WTC11 (cell line): ENCODE data around the gene CIPC. TPM values are rescaled to one million over a fixed set of nuclear protein-coding genes. Genes with fewer than 3 reads are reported as not detected.
A peak's percentile ranks its signal among the peaks of the same experiment; 100 is the strongest.

Experiments
- ATAC-seq: fragments of 200-7000 bp; cut with Tn5 transposase; 2 replicates; pipeline ENCODE4 v1.10.0; 2021; ENCODE audit warnings: mild to moderate bottlenecking, moderate library complexity
- CTCF ChIA-PET: fragments of 300-600 bp; sonication (Branson Sonifier 250); formaldehyde crosslinking; loops from one replicate; lab custom pipeline; 2021; ENCODE audit warnings: antibody characterized with exemption; lab: Charles Lee
- POLR2A ChIA-PET: fragments of 350-600 bp; sonication (Branson Sonifier 250); formaldehyde crosslinking; loops from one replicate; lab custom pipeline; 2021; ENCODE audit warnings: antibody characterized with exemption; lab: Charles Lee
- DNase-seq: peaks from one replicate; pipeline ENCODE4 v3.0.0; 2021; ENCODE audit warnings: low spot score
- H3K27ac Mint-ChIP-seq: 2 replicates; pipeline ENCODE4 v1.8.0; 2021; ENCODE audit warnings: mixed read lengths
- H3K27me3 Mint-ChIP-seq: 2 replicates; pipeline ENCODE4 v1.8.0; 2021; ENCODE audit warnings: low read depth, mild to moderate bottlenecking, moderate library complexity, mixed read lengths
- H3K36me3 Mint-ChIP-seq: 2 replicates; pipeline ENCODE4 v1.8.0; 2021; ENCODE audit warnings: mixed read lengths
- H3K4me1 Mint-ChIP-seq: 2 replicates; pipeline ENCODE4 v1.8.0; 2022; ENCODE audit warnings: mixed read lengths
- H3K4me3 Mint-ChIP-seq: 2 replicates; pipeline ENCODE4 v1.8.0; 2021; ENCODE audit warnings: mild to moderate bottlenecking, moderate library complexity, mixed read lengths
- H3K9me3 Mint-ChIP-seq: 2 replicates; pipeline ENCODE4 v1.8.0; 2021; ENCODE audit warnings: mixed read lengths
- ATF3 ChIP-seq: sonication (generic); formaldehyde crosslinking; conservative IDR thresholded peaks from 2 replicates; pipeline ENCODE4 v1.8.1; 2022; ENCODE audit warnings: mild to moderate bottlenecking, missing genetic modification reagents
- ATF6 ChIP-seq: sonication (generic); formaldehyde crosslinking; IDR thresholded peaks from 2 replicates; pipeline ENCODE4 v1.8.1; 2023; ENCODE audit warnings: mild to moderate bottlenecking, missing genetic modification reagents
- FOXP4 ChIP-seq: sonication (generic); formaldehyde crosslinking; IDR thresholded peaks from 2 replicates; pipeline ENCODE4 v1.8.0; 2022; ENCODE audit warnings: mild to moderate bottlenecking, missing genetic modification reagents
- IRF2 ChIP-seq: sonication (generic); formaldehyde crosslinking; IDR thresholded peaks from 2 replicates; pipeline ENCODE4 v1.8.0; 2022; ENCODE audit warnings: low read depth, missing genetic modification reagents, borderline replicate concordance
- MLX ChIP-seq: sonication (generic); formaldehyde crosslinking; IDR thresholded peaks from 2 replicates; pipeline ENCODE4 v1.8.1; 2023; ENCODE audit warnings: mild to moderate bottlenecking, missing genetic modification reagents, moderate library complexity
- NFYB ChIP-seq: sonication (generic); formaldehyde crosslinking; conservative IDR thresholded peaks from 2 replicates; pipeline ENCODE4 v1.8.0; 2022; ENCODE audit warnings: low read depth, missing genetic modification reagents
- PRDM15 ChIP-seq: sonication (generic); formaldehyde crosslinking; IDR thresholded peaks from 2 replicates; pipeline ENCODE4 v1.8.0; 2022; ENCODE audit warnings: missing genetic modification reagents
- TCF7 ChIP-seq: sonication (generic); formaldehyde crosslinking; IDR thresholded peaks from 2 replicates; pipeline ENCODE4 v1.8.0; 2022; ENCODE audit warnings: mild to moderate bottlenecking, low read depth, missing genetic modification reagents, moderate library complexity
- ZMAT4 ChIP-seq: fragments of 250-450 bp; sonication (Bioruptor Pico); IDR thresholded peaks from 2 replicates; pipeline ENCODE4 v1.9.0; 2021; ENCODE audit warnings: mild to moderate bottlenecking
- ZNF121 ChIP-seq: sonication (generic); formaldehyde crosslinking; IDR thresholded peaks from 2 replicates; pipeline ENCODE4 v1.8.0; 2023; ENCODE audit warnings: missing genetic modification reagents
- ZNF281 ChIP-seq: sonication (generic); formaldehyde crosslinking; IDR thresholded peaks from 2 replicates; pipeline ENCODE4 v1.8.0; 2023; ENCODE audit warnings: mild to moderate bottlenecking, missing genetic modification reagents
- ZNF396 ChIP-seq: fragments of 250-450 bp; sonication (Bioruptor Pico); IDR thresholded peaks from 2 replicates; pipeline ENCODE4 v1.8.0; 2021; ENCODE audit warnings: mild to moderate bottlenecking, moderate library complexity, borderline replicate concordance
- ZNF416 ChIP-seq: fragments of 250-450 bp; sonication (Bioruptor Pico); IDR thresholded peaks from 2 replicates; pipeline ENCODE4 v1.9.0; 2021; ENCODE audit warnings: mild to moderate bottlenecking, inconsistent platforms
- ZNF425 ChIP-seq: fragments of 250-450 bp; sonication (Bioruptor Pico); conservative IDR thresholded peaks from 2 replicates; pipeline ENCODE4 v1.9.0; 2021; ENCODE audit warnings: mild to moderate bottlenecking
- ZNF671 ChIP-seq: fragments of 250-450 bp; sonication (Bioruptor Pico); IDR thresholded peaks from 2 replicates; pipeline ENCODE4 v1.8.0; 2021; ENCODE audit warnings: mild to moderate bottlenecking
- total RNA-seq: library from RNA; stranded (reverse); gene quantifications from 3 replicates; pipeline ENCODE4 v1.2.3, GENCODE V29; 2021

The CIPC gene
- total RNA-seq, 1 experiment from 2014 or later = 25.4 TPM

GRCh38 chr14:77139022-77139421 is 41.0 kb downstream of the CIPC start:
- H3K9me3 Mint-ChIP-seq = no peaks in the 10 kb centered on the region
- peak overlapping the region; percentile 32; the same call in 1 of the 2 replicates for H3K27ac Mint-ChIP-seq
- ATAC-seq (no peak), DNase-seq (no peak)
- peak overlapping the region; percentile 92 for H3K4me3 Mint-ChIP-seq
- POLR2A ChIA-PET = no interaction called here
- CTCF ChIA-PET = interaction anchor here (1.0 to 8.3 kb wide), 10 partner anchors 10 to 166 kb away, joined by 3 to 147 read pairs (median 8); partner anchors contain the start of gene TMEM63C
- peaks cover 35% of the 10 kb centered on the region for H3K4me1 Mint-ChIP-seq
- peaks cover 30% of the 10 kb centered on the region for H3K36me3 Mint-ChIP-seq
- H3K27me3 Mint-ChIP-seq = peaks cover 4% of the 10 kb centered on the region; the same call in 1 of the 2 replicates
- TF ChIP-seq ZNF416 (CRISPR knock-in tag) (no peak), NFYB (CRISPR knock-in tag) (no peak), ATF3 (CRISPR knock-in tag) (no peak), ZNF396 (CRISPR knock-in tag) (no peak), MLX (CRISPR knock-in tag) (no peak), IRF2 (CRISPR knock-in tag) (no peak), ZNF281 (CRISPR knock-in tag) (no peak), ZNF671 (CRISPR knock-in tag) (no peak)
- TF ChIP-seq, all 79 proteins: peak for 0

GRCh38 chr14:77139540-77140358 is 41.7 kb downstream of the CIPC start:
- H3K27ac Mint-ChIP-seq = peak overlapping the region; percentile 32; the same call in 1 of the 2 replicates
- POLR2A ChIA-PET = interaction anchor here (0.6 kb wide), 1 partner anchor 167 kb away, joined by 3 read pairs; no protein-coding TSS in a partner anchor
- TF ChIP-seq PRDM15 (CRISPR knock-in tag) (no peak), ZNF396 (CRISPR knock-in tag) (no peak), ZNF425 (CRISPR knock-in tag) (no peak), FOXP4 (no peak), ATF6 (CRISPR knock-in tag) (no peak), ZNF121 (CRISPR knock-in tag) (no peak), TCF7 (CRISPR knock-in tag) (no peak), ZMAT4 (no peak)

More at GRCh38 chr14:77139540-77140358, 41.7 kb downstream of the CIPC start:
- DNase-seq (peak; percentile 90), ATAC-seq (peak; percentile 58)
- Mint-ChIP-seq H3K4me1 (peaks cover 42% of the 10 kb centered on the region), H3K9me3 (no peaks in the 10 kb centered on the region), H3K36me3 (peaks cover 30% of the 10 kb centered on the region), H3K27me3 (peaks cover 4% of the 10 kb centered on the region; the same call in 1 of the 2 replicates), H3K4me3 (peak overlapping the region; percentile 92)
- CTCF ChIA-PET = interaction anchor here (0.6 to 8.3 kb wide), 20 partner anchors 9 to 238 kb away, joined by 3 to 147 read pairs (median 5); partner anchors contain the start of genes SAMD15, TMED8 and TMEM63C
